NCI-H526 (cell line): ENCODE results near the gene TMC8.
A peak's percentile ranks its signal among the peaks of the same experiment; 100 is the strongest.
"Not testable (repeated sequence)": the region's sequence is repeated elsewhere in the genome, so short reads cannot be mapped to it uniquely, and the experiment has no call there.

Experiments used
- DNase-seq, 2 experiments: peaks; one replicate each; lab custom pipeline; 2025; lab: John Stamatoyannopoulos, UW

Gene TMC8

DNA sequence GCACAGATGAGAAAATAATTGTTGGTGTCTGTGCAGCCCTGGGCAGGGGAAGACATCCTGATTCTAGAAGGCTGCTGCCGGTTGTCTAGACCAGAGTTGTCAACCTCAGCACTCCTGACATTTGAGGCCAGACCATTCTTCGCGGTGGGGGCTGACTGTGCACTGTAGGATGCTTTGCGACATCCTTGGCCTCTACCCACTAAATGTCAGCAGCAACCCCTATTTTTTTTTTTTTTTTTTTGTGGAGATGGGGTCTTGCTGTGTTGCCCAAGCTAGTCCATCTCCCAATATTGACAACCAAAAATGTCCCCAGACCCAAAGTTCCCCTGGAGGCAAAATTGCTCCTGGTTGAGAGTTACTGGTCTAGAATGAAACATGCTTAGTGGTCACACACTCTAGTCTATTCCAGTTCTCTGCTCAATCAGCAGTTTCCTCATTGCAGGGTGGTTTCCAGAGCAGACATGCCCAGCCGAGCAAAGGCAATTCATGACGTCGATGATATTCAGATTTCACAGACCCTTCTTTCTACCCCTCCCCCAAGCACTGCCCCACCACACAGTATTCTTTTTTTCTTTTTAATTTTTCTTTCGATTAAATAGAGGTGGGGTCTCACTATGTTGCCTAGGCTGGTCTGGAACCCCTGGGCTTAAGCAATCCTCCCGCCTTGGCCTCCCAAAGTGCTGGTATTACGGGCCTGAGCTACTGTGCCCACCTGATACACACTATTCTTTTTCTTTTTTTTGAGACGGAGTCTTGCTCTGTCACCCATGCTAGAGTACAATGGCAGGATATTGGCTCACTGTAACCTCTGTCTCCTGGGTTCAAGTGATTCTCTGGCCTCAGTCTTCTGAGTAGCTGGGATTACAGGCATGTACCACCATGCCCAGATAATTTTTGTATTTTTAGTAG lies 24.6 kb downstream of the TMC8 start:
- DNase-seq: no peak

- DNase-seq: no peak
Measured at GRCh38 chr17:78159575-78160158, 29.1 kb downstream of the TMC8 start.

DNA sequence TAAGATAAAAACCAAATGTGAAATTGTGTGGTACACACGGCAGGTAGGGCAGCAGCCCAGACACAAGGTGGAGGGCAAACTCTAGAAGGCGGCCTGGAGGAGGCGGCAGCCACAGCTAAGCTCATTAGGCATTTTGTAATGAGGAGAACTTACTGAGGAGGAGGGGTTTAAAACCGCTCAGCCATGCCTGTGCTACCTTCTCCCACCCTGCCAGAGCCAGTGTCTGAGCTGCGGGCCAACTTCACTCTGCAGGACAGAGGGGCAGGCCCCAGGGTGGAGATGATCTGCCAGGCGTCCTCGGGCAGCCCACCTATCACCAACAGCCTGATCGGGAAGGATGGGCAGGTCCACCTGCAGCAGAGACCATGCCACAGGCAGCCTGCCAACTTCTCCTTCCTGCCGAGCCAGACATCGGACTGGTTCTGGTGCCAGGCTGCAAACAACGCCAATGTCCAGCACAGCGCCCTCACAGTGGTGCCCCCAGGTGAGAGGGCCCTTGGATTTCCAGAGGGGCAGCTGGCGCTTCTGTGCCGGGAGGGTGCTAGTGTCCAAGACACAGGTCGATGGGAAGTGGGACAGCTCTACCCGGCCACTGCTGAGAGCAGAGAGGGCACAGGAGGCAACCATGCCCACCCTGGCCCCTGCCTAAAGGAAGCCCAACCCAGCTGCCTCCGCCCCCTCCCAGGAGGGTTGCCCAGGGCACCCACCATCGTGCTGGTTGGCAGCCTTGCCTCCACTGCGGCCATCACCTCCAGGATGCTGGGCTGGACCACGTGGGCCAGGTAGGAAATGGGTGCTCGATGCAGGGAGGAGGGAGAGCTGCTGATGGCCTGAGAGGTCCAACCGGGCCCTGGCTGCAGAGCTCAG lies 33.5 kb downstream of the TMC8 start:
- DNase-seq: no peak

DNA sequence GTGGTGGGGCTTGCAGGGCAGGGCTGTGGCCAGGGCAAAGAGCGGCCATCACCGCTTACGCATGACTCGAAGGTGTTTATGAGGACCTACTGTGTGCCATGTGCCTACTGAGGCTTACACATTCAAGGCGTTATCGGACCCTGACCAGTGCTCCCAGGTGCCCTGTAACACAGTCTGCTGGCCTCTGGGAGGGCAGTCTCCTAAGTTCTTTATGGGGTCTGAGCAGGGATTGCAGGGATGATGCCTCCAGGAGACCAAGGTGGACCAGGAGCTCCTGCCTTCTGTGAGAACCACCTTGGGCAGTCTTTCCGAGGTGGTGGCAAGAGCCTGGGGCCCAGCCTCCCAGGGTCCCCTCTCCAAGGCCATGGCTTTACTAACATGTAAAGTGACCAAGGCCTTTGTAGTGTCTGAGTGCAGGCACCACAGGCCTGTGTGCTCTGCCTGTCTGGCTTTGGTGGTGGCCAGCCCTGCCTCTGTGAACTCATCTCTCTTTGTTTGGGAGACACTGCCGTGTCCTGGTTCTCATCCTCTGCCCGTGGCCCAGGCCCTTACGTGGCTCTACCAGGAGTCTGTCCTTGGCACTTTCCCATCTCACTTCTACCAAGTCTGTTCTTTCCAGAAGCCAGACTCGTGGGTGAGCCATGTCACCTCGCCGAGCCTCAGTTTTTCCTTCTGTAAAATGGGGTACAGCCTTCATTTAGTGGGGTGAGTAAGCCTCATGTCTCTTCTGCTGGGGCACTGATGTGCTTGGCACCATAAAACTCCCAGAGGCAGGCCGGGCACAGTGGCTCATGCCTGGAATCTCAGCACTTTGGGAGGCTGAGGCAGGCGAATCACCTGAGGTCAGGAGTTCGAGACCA lies 34.4 kb downstream of the TMC8 start:
- DNase-seq: no peak

- DNase-seq: peak in 1 of 2 experiments; percentile 25
Measured at GRCh38 chr17:78166416-78166815, 35.8 kb downstream of the TMC8 start.

DNA sequence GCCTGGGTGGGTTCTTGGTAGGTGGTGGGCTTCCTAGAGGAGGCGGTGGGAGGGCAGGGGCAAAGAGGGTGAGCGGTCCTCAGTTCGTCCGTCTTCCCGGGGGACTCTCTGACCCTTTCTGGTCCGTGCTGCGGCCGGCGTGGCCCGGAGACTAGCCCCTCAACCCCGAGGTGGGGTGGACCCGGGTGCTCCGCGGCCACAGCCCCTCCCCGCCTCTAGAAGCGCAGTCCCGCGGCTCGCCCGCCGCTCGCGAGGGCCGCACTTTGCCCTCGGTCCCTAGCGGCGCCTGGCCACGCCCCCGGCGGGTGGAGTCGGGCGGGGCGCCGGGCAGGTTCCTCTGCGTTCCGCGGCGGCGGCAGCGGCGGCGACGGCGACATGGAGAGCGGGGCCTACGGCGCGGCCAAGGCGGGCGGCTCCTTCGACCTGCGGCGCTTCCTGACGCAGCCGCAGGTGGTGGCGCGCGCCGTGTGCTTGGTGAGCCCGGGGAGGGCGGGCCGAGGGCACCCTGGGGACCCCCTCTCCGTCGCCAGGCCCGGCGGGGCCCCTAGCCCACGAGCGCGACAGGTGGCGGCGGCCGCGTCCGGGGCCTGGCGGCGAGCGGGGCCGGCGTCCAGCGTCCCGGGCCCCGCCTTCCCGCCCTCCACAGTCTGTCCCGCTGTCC lies 37.8 kb downstream of the TMC8 start, which contains the start of gene SYNGR2:
Gene SYNGR2, plus strand, starts transcription at position 340 of the 661 bp plus-strand sequence. Its CDS starts 36 bp downstream, at position 376.
- DNase-seq: peak; percentile 54 to 92

DNA sequence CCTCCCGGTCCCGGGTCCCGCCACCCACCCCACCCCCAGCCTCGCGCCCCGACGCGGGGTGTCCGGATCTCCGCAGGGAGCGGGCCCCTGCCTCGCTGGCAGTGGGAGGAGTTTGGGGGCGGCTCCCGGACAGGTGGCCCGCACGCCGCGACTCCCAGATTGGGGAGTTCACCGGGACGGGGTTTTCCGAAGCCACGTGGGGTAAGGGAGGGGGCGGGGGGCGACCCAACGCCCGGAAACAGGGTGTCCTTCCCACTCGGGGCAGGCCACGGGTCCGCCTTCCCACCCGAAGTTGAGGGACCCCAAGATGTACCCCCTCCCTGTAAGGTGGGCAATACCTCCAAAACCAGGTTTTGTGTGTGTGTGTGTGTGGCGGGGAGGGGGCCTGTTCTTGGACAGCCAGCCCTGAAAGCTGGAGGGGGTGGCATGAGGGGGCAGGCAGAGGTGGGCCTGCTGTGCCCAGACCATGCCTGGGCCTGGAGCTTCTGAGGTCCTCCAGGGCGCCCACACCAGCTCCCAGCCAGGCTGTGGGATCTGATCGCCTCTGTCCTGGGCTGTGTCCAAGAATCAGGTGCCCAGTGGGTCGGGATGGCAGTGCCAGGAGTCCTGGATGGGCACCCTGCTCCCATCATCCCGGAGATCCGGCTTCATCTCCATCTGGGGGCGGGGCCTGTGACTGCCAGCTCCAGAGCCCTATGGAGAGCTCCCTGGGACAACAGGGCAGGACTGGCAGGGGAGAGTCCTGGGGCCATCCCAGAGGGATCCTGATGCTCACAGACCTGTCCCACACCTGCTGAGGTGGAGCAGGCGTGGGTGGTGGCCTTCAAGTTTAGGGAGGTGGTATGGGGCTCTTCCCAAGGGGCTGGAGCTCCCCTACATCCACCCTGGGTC lies 38.6 kb downstream of the TMC8 start:
- peak; percentile 31 to 84 for DNase-seq

- DNase-seq: no peak
Measured at GRCh38 chr17:78170692-78171590, 40.4 kb downstream of the TMC8 start.

GRCh38 chr17:78171591-78172248 lies 41.1 kb downstream of the TMC8 start:
- not testable (repeated sequence) for DNase-seq

DNA sequence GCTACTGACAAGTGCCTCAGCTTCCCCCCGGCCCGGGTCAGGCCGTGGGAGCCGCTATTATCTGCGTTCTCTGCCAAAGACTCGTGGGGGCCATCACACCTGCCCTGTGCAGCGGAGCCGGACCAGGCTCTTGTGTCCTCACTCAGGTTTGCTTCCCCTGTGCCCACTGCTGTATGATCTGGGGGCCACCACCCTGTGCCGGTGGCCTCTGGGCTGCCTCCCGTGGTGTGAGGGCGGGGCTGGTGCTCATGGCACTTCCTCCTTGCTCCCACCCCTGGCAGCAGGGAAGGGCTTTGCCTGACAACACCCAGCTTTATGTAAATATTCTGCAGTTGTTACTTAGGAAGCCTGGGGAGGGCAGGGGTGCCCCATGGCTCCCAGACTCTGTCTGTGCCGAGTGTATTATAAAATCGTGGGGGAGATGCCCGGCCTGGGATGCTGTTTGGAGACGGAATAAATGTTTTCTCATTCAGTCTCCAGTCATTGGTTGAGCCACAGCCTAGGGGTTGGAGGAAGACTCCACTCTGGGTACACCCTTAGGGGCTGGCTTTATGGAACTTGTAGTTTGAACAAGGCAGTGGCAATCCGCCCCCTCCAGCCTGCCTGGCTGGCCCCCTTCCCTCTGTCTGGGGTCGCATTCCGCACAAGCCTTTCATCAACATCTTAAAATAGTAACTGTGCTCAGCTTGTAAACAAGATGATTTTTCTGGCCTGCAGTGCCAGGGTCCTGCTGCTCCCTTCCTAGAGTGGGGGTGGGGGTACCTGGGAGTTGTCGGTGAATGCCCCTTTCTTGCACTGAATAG lies 41.9 kb downstream of the TMC8 start:
- DNase-seq: peak; percentile 25 to 73

- DNase-seq: no peak
Measured at GRCh38 chr17:78173097-78173715, 42.6 kb downstream of the TMC8 start.

- DNase-seq: no peak
Measured at GRCh38 chr17:78174346-78174869, 43.8 kb downstream of the TMC8 start.

DNA sequence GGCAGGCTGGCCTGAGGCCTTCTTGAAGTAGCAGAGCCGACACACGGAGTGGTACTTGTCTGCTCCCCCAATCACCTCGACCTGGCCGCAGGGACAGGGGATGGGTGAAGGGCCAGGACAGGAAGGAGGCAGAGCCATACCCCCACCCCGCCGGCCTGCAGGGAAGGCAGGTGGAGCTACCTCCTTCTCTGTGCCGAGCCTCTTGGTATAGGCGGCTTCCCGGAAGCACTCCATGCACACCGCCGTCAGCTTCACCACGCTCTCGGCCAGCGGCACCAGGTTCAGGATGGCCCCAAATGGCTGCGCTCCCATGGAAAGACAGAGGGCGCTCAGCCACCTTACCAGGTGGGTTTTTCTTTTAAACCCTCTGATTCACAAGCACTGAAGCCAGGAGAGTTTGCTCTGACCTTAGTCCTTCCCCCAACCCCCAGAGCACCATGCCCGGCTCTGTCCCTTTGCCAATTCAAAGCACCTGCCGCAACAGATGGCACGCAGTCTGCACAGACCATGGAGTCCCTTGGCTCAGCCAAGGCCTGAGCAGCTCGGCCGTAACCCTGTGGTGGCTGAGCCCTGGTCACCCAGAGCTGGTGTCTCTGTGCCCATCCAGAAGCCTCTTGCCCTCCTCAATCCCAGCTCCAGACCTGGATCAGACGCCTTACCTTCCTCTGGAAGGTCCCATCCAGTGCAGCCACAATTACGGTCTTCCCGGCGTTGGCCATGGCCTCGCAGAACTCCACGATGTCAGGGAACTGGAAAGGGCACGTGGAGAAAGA lies 44.5 kb downstream of the TMC8 start:
- DNase-seq: peak in 1 of 2 experiments; percentile 65

GRCh38 chr17:78175643-78175981 lies 45.0 kb downstream of the TMC8 start:
- DNase-seq: no peak

GRCh38 chr17:78176548-78177025 lies 46.0 kb downstream of the TMC8 start:
- peak; percentile 11 to 74 for DNase-seq

DNA sequence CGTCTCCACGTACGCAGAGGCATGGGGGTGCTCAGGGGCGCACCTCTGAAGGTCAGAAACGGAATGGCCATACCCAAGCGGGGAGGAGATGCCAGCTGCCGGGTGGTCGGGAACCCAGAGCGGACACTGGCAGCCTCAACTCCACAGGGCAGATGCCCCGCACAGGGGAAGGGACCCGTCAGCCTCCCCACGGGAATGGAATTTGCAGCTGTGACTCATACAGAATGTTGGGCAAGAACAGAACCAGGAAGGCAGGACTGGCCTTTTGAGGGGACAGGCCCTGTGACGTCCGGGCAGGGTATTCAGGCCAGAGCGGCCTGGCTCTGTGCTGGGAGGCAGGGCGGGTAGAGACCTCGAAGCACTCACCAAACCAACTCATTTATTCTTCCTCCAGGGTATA lies 48.8 kb downstream of the TMC8 start:
- DNase-seq: no peak
